Stimulated activated CD8-positive, alpha-beta memory T cell treated with anti-CD3 and anti-CD28 coated beads, Interleukin-7, amount 100 ng/mL, for 4 hours (primary cell): ENCODE measurements around the gene SH2D1B.
"Not testable (repeated sequence)": the region's sequence is repeated elsewhere in the genome, so short reads cannot be mapped to it uniquely, and the experiment has no call there.

Experiments used
- DNase-seq, 2 donors: peaks; one replicate each; pipeline ENCODE4 v3.0.0-alpha.2; 2020; ENCODE audit warnings: low read depth in 2 of 2

SH2D1B gene

GRCh38 chr1:162361349-162361748, 50.6 kb downstream of the SH2D1B start:
- DNase-seq: no peak

- DNase-seq: no peak
These were observed 51.1 kb downstream of the SH2D1B start for GRCh38 chr1:162360874-162361260.

GRCh38 chr1:162360237-162360873, 51.6 kb downstream of the SH2D1B start:
- DNase-seq: no peak

GRCh38 chr1:162359523-162360236, 52.3 kb downstream of the SH2D1B start:
- DNase-seq: no peak

GRCh38 chr1:162358928-162359327, 53.0 kb downstream of the SH2D1B start:
- DNase-seq: no peak

- no peak for DNase-seq
These were observed 54.2 kb downstream of the SH2D1B start for GRCh38 chr1:162357681-162358266.

GRCh38 chr1:162353702-162354101, 58.2 kb downstream of the SH2D1B start:
- DNase-seq: no peak

- DNase-seq: no peak
These were observed 58.9 kb downstream of the SH2D1B start for GRCh38 chr1:162353078-162353477.

GRCh38 chr1:162351874-162352273, 60.1 kb downstream of the SH2D1B start:
- not testable (repeated sequence) for DNase-seq

- no peak for DNase-seq
These were observed 60.6 kb downstream of the SH2D1B start for GRCh38 chr1:162351246-162351842.

- no peak for DNase-seq
These were observed 62.2 kb downstream of the SH2D1B start for GRCh38 chr1:162349635-162350330.

- no peak for DNase-seq
These were observed 64.7 kb downstream of the SH2D1B start for GRCh38 chr1:162347281-162347680.
